LHCN-M2 (cell line): Measurements from ENCODE around the gene KCNE5. TPM values are rescaled to one million over a fixed set of nuclear protein-coding genes. Genes with fewer than 3 reads are reported as not detected.
A peak's percentile ranks its signal among the peaks of the same experiment; 100 is the strongest.
"Not testable (repeated sequence)": the region's sequence is repeated elsewhere in the genome, so short reads cannot be mapped to it uniquely, and the experiment has no call there.

Experiments used
- DNase-seq: peaks from one replicate; pipeline ENCODE4 v3.0.0-alpha.2; 2012; ENCODE audit warnings: low read depth
- total RNA-seq: library from RNA; depleted of rRNA; stranded (reverse); fragments of >200 nt; gene quantifications from 2 replicates; pipeline ENCODE4 v1.2.3, GENCODE V29; 2014; rRNA removed

Gene KCNE5
- total RNA-seq, 1 experiment from 2014 or later = 0.29 TPM

DNA sequence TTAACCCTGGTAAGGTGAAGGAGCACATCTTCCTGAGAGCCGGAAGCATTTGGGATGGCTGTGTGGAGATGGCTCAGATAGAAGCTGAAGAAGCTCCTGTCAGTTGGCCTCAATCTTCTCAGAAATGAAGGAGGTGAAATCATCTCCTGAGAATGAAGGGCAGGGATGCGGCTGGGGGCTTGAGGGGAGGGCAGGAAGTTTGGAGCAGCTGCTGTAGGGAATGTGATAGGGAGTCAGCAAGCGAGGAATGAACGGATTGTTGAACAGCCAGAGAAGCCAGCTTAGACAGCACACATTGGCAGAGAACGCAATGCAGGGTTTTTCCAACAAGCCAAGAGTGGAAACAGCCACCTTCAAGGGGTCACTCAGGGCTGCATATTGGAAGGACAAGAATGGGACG is 10.0 kb downstream of the KCNE5 start:
- peak; percentile 25 for DNase-seq

DNA sequence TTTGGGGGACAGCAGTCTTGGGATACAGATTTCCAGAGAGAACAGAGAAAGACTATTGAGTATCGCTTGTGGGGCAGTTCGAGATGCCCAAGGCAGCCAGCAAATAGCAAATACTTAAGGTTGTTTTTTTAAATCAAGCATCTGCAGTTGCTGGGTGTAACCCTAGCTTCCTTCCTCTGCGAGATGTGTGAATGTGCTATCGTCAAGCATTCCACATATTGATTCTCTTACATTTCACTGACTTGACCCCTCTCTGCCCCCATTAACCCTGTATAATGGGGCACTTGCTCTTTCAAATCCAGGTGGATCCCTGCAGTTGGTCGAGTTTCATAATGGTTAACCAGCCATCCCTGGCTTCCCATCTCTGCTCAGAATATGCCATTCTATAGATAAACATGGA is 23.5 kb downstream of the KCNE5 start:
- no peak for DNase-seq

DNA sequence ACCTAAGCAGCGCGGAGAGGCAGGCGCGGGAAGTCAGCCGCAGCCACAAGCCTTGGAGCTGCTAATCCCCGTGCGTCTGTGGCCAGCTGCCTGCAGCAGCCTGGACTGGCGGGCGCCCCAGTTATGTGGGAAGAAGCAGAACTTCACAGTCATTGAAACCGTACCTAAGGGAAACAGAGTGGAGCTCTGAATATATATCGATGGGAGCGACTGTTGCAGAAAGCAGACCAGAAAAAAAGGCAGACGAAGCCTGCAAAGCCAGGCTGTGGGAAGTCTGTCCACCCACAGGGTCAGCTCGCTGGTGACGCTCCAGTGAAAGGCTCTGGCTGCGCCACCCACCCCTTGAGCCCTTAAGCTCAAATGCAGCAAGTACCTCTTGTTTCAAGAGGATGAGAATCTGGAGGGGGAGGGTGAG is 24.7 kb downstream of the KCNE5 start:
- DNase-seq = peak; percentile 17

DNA sequence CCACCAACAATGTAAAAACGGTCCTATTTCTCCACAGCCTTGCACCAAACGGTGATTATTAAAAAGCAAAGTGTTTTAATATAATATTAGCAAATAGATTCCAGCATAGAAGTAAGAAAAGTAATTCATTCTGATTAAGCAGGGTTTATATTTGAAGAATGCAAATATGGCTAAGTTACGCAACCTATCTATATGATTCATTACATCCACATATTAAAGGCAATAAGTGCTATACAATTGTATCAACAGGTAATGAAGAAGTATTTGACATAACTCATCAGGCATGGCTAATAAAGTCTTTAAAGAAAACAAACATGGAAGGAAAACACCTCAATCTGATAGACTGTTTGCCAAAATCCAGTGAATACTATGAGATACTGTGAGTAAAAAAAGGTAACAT is 29.0 kb downstream of the KCNE5 start:
- no peak for DNase-seq

GRCh38 chrX:109590176-109590575 is 34.8 kb downstream of the KCNE5 start:
- DNase-seq = no peak

DNA sequence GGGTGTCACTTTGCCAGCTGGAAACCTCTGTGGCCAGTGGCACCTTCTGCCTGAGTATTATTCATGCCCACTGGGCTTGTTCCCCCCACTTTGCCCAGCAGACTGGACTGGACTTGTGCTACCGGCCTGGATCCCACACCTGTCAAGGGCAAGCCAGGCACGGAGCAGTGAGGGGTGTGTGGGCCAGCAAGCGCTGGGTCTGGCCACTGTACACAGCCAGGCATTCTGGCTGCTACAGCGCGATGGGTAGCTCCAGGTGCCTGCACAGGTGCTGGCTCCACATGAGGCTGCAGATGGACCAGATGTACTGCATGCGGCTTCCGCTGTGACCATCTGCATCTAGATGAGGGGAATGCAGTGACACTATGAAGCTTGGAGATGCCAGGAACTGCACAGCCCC is 39.5 kb downstream of the KCNE5 start:
- no peak for DNase-seq

- DNase-seq = no peak
Observed at GRCh38 chrX:109578916-109579315, 46.1 kb downstream of the KCNE5 start.

DNA sequence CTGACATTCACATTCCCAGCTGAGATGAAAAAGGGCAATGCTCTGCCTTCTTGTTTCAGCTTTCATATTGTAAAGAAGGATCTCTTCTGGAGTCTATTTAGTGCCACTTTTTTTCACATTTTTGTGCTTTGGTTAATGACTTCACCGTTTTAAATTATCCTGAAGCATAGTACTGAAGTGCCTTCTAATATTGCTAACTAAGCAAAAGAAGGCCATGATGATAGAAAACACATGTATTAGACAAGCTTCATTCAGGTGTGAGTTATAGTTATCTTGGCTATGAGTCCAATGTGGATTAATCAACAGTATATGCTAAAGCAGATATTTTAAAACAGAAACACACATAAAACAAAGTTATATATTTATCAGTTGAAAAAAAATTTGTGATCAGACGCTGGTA is 47.9 kb downstream of the KCNE5 start:
- DNase-seq = no peak

DNA sequence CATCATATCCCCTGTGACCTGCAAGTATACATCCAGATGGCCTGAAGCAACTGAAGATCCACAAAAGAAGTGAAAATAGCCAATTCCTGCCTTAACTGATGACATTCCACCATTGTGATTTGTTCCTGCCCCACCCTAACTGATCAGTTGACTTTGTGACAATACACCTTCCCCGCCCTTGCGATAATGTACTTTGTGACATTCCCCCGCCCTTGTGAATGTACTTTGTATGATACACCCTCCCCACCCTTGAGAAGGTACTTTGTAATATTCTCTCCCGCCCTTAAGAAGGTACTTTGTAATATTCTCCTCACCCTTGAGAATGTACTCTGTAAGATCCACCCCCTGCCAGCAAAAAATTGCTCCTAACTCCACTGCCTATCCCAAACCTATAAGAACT is 48.9 kb downstream of the KCNE5 start:
- DNase-seq = not testable (repeated sequence)

Other genes with a start within 250 kb of the KCNE5 start
- gene GUCY2F, start 143.1 kb downstream of the KCNE5 start, total RNA-seq = 0.06 TPM in 2 replicates
- 10.8 and 13.1 TPM in 2 replicates for gene NXT2, start 88.3 kb downstream of the KCNE5 start, total RNA-seq
- gene ACSL4, start 108.1 kb upstream of the KCNE5 start, total RNA-seq = 100 and 109 TPM in 2 replicates